A549 (cell line): Measurements from ENCODE around the gene ENPP4. TPM values are rescaled to one million over a fixed set of nuclear protein-coding genes. Genes with fewer than 3 reads are reported as not detected.

Experiments used
- ATAC-seq, 2 experiments: fragments of 200-7000 bp in 1 of 2; fragments of >200 bp in 1 of 2; cut with Nextera tagmentation in 1 of 2; cut with Tn5 transposase in 1 of 2; 3 replicates each; pipeline versions ENCODE4 v1.8.0 to v1.9.1; 2018 to 2020; ENCODE audit warnings: mild to moderate bottlenecking in 1 of 2, moderate library complexity in 1 of 2
- CTCF ChIA-PET: fragments of 300-600 bp; sonication (Branson Sonifier 250); formaldehyde crosslinking; extraction: SDS; loops from one replicate; lab custom pipeline; 2021; ENCODE audit warnings: antibody characterized with exemption, inconsistent platforms; lab: Yijun Ruan, JAX
- POLR2A ChIA-PET: fragments of 350-600 bp; formaldehyde crosslinking; extraction: SDS; loops from one replicate; lab custom pipeline; 2021; ENCODE audit warnings: antibody characterized with exemption, inconsistent platforms; lab: Yijun Ruan, JAX
- DNase-seq, 2 experiments: peaks; one replicate each; pipeline versions ENCODE4 v3.0.0 to v3.0.0-alpha.2; 2011 to 2016; ENCODE audit warnings: low read depth in 1 of 2, low spot score in 1 of 2
- FAIRE-seq: peaks from 2 replicates; lab custom pipeline; 2011; peaks lifted over from hg19 to GRCh38; lab: Jason Lieb, UNC
- H3K27ac ChIP-seq, 2 experiments: fragments of >200 bp; sonication (Bioruptor Twin); formaldehyde crosslinking; 3 replicates each; pipeline ENCODE4 v1.5.1; 2016 to 2017
- H3K4me1 ChIP-seq: fragments of >200 bp; sonication (Bioruptor Twin); formaldehyde crosslinking; 3 replicates; pipeline ENCODE4 v1.6.1; 2016
- H3K4me2 ChIP-seq: fragments of >200 bp; sonication (Bioruptor Twin); formaldehyde crosslinking; 3 replicates; pipeline ENCODE4 v1.6.1; 2016
- H3K4me3 ChIP-seq: fragments of >200 bp; sonication (Bioruptor Twin); formaldehyde crosslinking; 3 replicates; pipeline ENCODE4 v1.5.1; 2016
- H3K9me3 ChIP-seq: fragments of >200 bp; sonication (Bioruptor Twin); formaldehyde crosslinking; 3 replicates; pipeline ENCODE4 v1.6.1; 2016
- BHLHE40 ChIP-seq: IDR thresholded peaks from 2 replicates; pipeline ENCODE4 v1.6.1; 2012; ENCODE audit warnings: low read depth, low read length, inconsistent platforms
- CBX8 ChIP-seq: fragments of 200-600 bp; sonication (generic); IDR thresholded peaks from 2 replicates; pipeline ENCODE4 v1.6.1; 2016
- CHD4 ChIP-seq: fragments of 200-600 bp; sonication (generic); IDR thresholded peaks from 2 replicates; pipeline ENCODE4 v1.6.1; 2016; ENCODE audit warnings: antibody characterized with exemption, mild to moderate bottlenecking, borderline replicate concordance
- EHF ChIP-seq: fragments of 250-450 bp; sonication (Bioruptor Pico); IDR thresholded peaks from 2 replicates; pipeline ENCODE4 v1.5.0; 2020; ENCODE audit warnings: mild to moderate bottlenecking
- ELK1 ChIP-seq: fragments of 150-350 bp; IDR thresholded peaks from 2 replicates; pipeline ENCODE4 v1.6.1; 2014; ENCODE audit warnings: low read depth, mild to moderate bottlenecking, low read length
- EP300 ChIP-seq, 2 experiments: fragments of >200 bp; sonication (Bioruptor Twin); formaldehyde crosslinking; IDR thresholded peaks; 2 replicates in 1 of 2; 3 replicates in 1 of 2; pipeline ENCODE4 v1.6.1; 2016 to 2017
- FOSB ChIP-seq: fragments of 250-450 bp; sonication (Bioruptor Pico); IDR thresholded peaks from 2 replicates; pipeline ENCODE4 v1.5.0; 2020; ENCODE audit warnings: mild to moderate bottlenecking, moderate library complexity
- FOSL2 ChIP-seq, 2 experiments: fragments of 450-650 bp in 1 of 2; fragments of >200 bp in 1 of 2; sonication (Bioruptor Twin) in 1 of 2; formaldehyde crosslinking; IDR thresholded peaks; 2 replicates each; pipeline versions ENCODE4 v1.5.0 to v1.6.1; 2016 to 2020; ENCODE audit warnings: mild to moderate bottlenecking in 1 of 2, moderate library complexity in 1 of 2
- GATA3 ChIP-seq: IDR thresholded peaks from 2 replicates; pipeline ENCODE4 v1.6.1; 2012; ENCODE audit warnings: borderline replicate concordance
- HDAC2 ChIP-seq: fragments of 200-600 bp; sonication (generic); IDR thresholded peaks from 2 replicates; pipeline ENCODE4 v1.6.1; 2016
- HES2 ChIP-seq: fragments of >200 bp; sonication (Bioruptor Twin); formaldehyde crosslinking; IDR thresholded peaks from 2 replicates; pipeline ENCODE4 v1.6.1; 2016
- HEYL ChIP-seq: fragments of 250-450 bp; sonication (Bioruptor Pico); IDR thresholded peaks from 2 replicates; pipeline ENCODE4 v1.8.0; 2021; ENCODE audit warnings: mild to moderate bottlenecking, moderate library complexity
- HOXB13 ChIP-seq: fragments of 250-450 bp; sonication (Bioruptor Pico); IDR thresholded peaks from 2 replicates; pipeline ENCODE4 v1.5.0; 2020; ENCODE audit warnings: low read depth, mild to moderate bottlenecking, moderate library complexity
- JUN ChIP-seq, 2 experiments: fragments of >200 bp; sonication (Bioruptor Twin); formaldehyde crosslinking; IDR thresholded peaks; 2 replicates in 1 of 2; 3 replicates in 1 of 2; pipeline ENCODE4 v1.6.1; 2016 to 2017
- PBX3 ChIP-seq: IDR thresholded peaks from 2 replicates; pipeline ENCODE4 v1.6.1; 2012
- PHF8 ChIP-seq: fragments of 200-600 bp; sonication (generic); IDR thresholded peaks from 2 replicates; pipeline ENCODE4 v1.6.1; 2016; ENCODE audit warnings: low read depth, mild to moderate bottlenecking, antibody characterized with exemption, moderate library complexity, borderline replicate concordance
- RAD21 ChIP-seq, 2 experiments: fragments of >200 bp in 1 of 2; sonication (Bioruptor Twin) in 1 of 2; formaldehyde crosslinking in 1 of 2; IDR thresholded peaks in 1 of 2; conservative IDR thresholded peaks in 1 of 2; 2 replicates in 1 of 2; 3 replicates in 1 of 2; pipeline ENCODE4 v1.6.1; 2012 to 2018; ENCODE audit warnings: inconsistent platforms in 1 of 2
- RARB ChIP-seq: fragments of 250-450 bp; sonication (Bioruptor Pico); IDR thresholded peaks from 2 replicates; pipeline ENCODE4 v1.8.0; 2021; ENCODE audit warnings: mild to moderate bottlenecking, moderate library complexity
- REST ChIP-seq: fragments of 200-600 bp; sonication (generic); IDR thresholded peaks from 2 replicates; pipeline ENCODE4 v1.6.1; 2016; ENCODE audit warnings: antibody characterized with exemption, mild to moderate bottlenecking, moderate library complexity
- SREBF2 ChIP-seq: fragments of 450-650 bp; IDR thresholded peaks from 2 replicates; pipeline ENCODE4 v1.6.1; 2014; ENCODE audit warnings: mild to moderate bottlenecking, moderate library complexity
- TP53 ChIP-seq: fragments of 250-450 bp; sonication (Bioruptor Pico); IDR thresholded peaks from 2 replicates; pipeline ENCODE4 v1.5.0; 2021; ENCODE audit warnings: mild to moderate bottlenecking, moderate library complexity
- ZFP36 ChIP-seq: fragments of 450-650 bp; IDR thresholded peaks from 2 replicates; pipeline ENCODE4 v1.6.1; 2014; ENCODE audit warnings: borderline replicate concordance; ENCODE audit not compliant: partially characterized antibody
- ZSCAN20 ChIP-seq: fragments of 250-450 bp; sonication (Bioruptor Pico); IDR thresholded peaks from 2 replicates; pipeline ENCODE4 v1.8.0; 2022; ENCODE audit warnings: mild to moderate bottlenecking, moderate library complexity
- WGBS: methylation state at CpG from one replicate; pipeline ENCODE4 v1.1.6; 2017; ENCODE audit errors: missing lambda C conversion rate; 5-methylcytosine and 5-hydroxymethylcytosine counted together
- polyA plus RNA-seq, 4 experiments: library from polyadenylated mRNA; depleted of rRNA in 3 of 4; stranded (reverse); fragments of >200 nt; fragmentation: RNase III in 1 of 4; extraction: RNeasy Plus Mini Kit Qiagen cat#74134 plus additional on column Dnase treatment in 1 of 4; gene quantifications; 2 replicates in 3 of 4; 3 replicates in 1 of 4; pipeline ENCODE4 v1.2.3, GENCODE V29; 2011 to 2017

ENPP4 gene
- polyA plus RNA-seq, 2 of the 4 experiments (the other 2 are of a cell fraction) = 0.65 to 1.0 TPM

- ChIA-PET CTCF (interaction anchor here (0.6 kb wide), 1 partner anchor 25 kb away, joined by 5 read pairs; no protein-coding TSS in a partner anchor), POLR2A (no interaction called here)
- no peak for TF ChIP-seq EHF (CRISPR knock-in tag)
- no peak for TF ChIP-seq RARB (CRISPR knock-in tag)
- no peak for TF ChIP-seq FOSL2 (IDR thresholded peaks at IDR 0.05)
- TF ChIP-seq FOSL2 (CRISPR knock-in tag; IDR thresholded peaks at IDR 0.05) = no peak
- no peak for TF ChIP-seq FOSB (CRISPR knock-in tag)
- TF ChIP-seq GATA3 = no peak
- TF ChIP-seq HOXB13 (CRISPR knock-in tag) = no peak
- no peak for TF ChIP-seq ZFP36
- TF ChIP-seq JUN (IDR thresholded peaks at IDR 0.05) = no peak
- 61% methylated on average over 1 of the region's 1 CpG for WGBS
- no peak overlapping the region for H3K4me3 ChIP-seq
- no peak for ATAC-seq
- H3K4me1 ChIP-seq = no peaks in the 10 kb centered on the region
- no peak overlapping the region for H3K4me2 ChIP-seq
- H3K27ac ChIP-seq = no peak overlapping the region
- no peaks in the 10 kb centered on the region for H3K9me3 ChIP-seq
- no peak for DNase-seq
- no peak for FAIRE-seq
Measured at GRCh38 chr6:46115634-46116033, 14.2 kb upstream of the ENPP4 start.

GRCh38 chr6:46116289-46116688 is 13.5 kb upstream of the ENPP4 start:
- TF ChIP-seq PBX3 (no peak), RAD21 (conservative IDR thresholded peaks at IDR 0.05 in 1 of 2, IDR thresholded peaks at IDR 0.05 in 1 of 2) (no peak), CBX8 (no peak), EHF (CRISPR knock-in tag) (no peak), HDAC2 (no peak), JUN (IDR thresholded peaks at IDR 0.05) (no peak), REST (no peak), CHD4 (no peak), GATA3 (no peak), ELK1 (no peak), HES2 (no peak), ZSCAN20 (no peak), TP53 (no peak), BHLHE40 (no peak), HEYL (CRISPR knock-in tag) (no peak), EP300 (IDR thresholded peaks at IDR 0.05) (no peak), SREBF2 (no peak), PHF8 (no peak), RARB (CRISPR knock-in tag) (no peak)
- H3K4me1 ChIP-seq = no peaks in the 10 kb centered on the region
- ChIA-PET CTCF (interaction anchor here (0.6 kb wide), 1 partner anchor 26 kb away, joined by 5 read pairs; no protein-coding TSS in a partner anchor), POLR2A (no interaction called here)
- H3K27ac ChIP-seq = no peak overlapping the region
- WGBS = 0% methylated on average over 2 of the region's 2 CpGs
- DNase-seq (no peak), FAIRE-seq (no peak), ATAC-seq (no peak)
- H3K9me3 ChIP-seq = no peaks in the 10 kb centered on the region
- H3K4me3 ChIP-seq = no peak overlapping the region
- H3K4me2 ChIP-seq = no peak overlapping the region
